H9 (cell line): Measurements from ENCODE around the gene KCNAB2. TPM values are rescaled to one million over a fixed set of nuclear protein-coding genes. Genes with fewer than 3 reads are reported as not detected.

ENCODE experiments used
- DNase-seq: peaks from one replicate; pipeline ENCODE4 v3.0.0-alpha.2; 2017
- H2AFZ ChIP-seq: one replicate; pipeline ENCODE4 v1.6.1; 2013; ENCODE audit warnings: mild to moderate bottlenecking, low read length, control low read depth, moderate library complexity
- H2AK5ac ChIP-seq: 2 replicates; pipeline ENCODE4 v1.6.1; 2013; ENCODE audit warnings: low read length, control low read depth, mixed read lengths; ENCODE audit not compliant: insufficient read length
- H2BK120ac ChIP-seq: one replicate; pipeline ENCODE4 v1.6.1; 2013; ENCODE audit warnings: low read depth, mild to moderate bottlenecking, low read length, control low read depth, inconsistent platforms; ENCODE audit not compliant: poor library complexity, severe bottlenecking
- H2BK12ac ChIP-seq: 2 replicates; pipeline ENCODE4 v1.6.1; 2013; ENCODE audit warnings: low read length, control low read depth, mixed read lengths, low read depth; ENCODE audit not compliant: insufficient read length
- H2BK15ac ChIP-seq: 2 replicates; pipeline ENCODE4 v1.6.1; 2013; ENCODE audit warnings: low read depth, low read length, control low read depth
- H2BK20ac ChIP-seq: one replicate; pipeline ENCODE4 v1.6.1; 2013; ENCODE audit warnings: low read depth, mild to moderate bottlenecking, low read length, control low read depth, inconsistent platforms; ENCODE audit not compliant: poor library complexity, severe bottlenecking
- H2BK5ac ChIP-seq: 2 replicates; pipeline ENCODE4 v1.6.1; 2013; ENCODE audit warnings: low read length, control low read depth, mixed read lengths; ENCODE audit not compliant: insufficient read length
- H3K14ac ChIP-seq: 2 replicates; pipeline ENCODE4 v1.6.1; 2013; ENCODE audit warnings: low read length, control low read depth; ENCODE audit not compliant: insufficient read depth
- H3K18ac ChIP-seq: 2 replicates; pipeline ENCODE4 v1.6.1; 2013; ENCODE audit warnings: low read depth, mild to moderate bottlenecking, mixed read lengths, low read length, control low read depth; ENCODE audit not compliant: insufficient read length
- H3K23ac ChIP-seq: 2 replicates; pipeline ENCODE4 v1.6.1; 2013; ENCODE audit warnings: low read length, control low read depth, mixed read lengths, low read depth; ENCODE audit not compliant: insufficient read length
- H3K23me2 ChIP-seq: 2 replicates; pipeline ENCODE4 v1.6.1; 2013; ENCODE audit warnings: low read depth, mild to moderate bottlenecking, mixed read lengths, low read length, control low read depth; ENCODE audit not compliant: insufficient read length, poor library complexity, severe bottlenecking
- H3K27ac ChIP-seq: 2 replicates; pipeline ENCODE4 v1.5.1; 2013; ENCODE audit warnings: low read length, control low read depth, mixed read lengths, low read depth; ENCODE audit not compliant: insufficient read length
- H3K27me3 ChIP-seq: 2 replicates; pipeline ENCODE4 v1.6.1; 2013; ENCODE audit warnings: low read length, control low read depth, inconsistent platforms; ENCODE audit not compliant: insufficient read depth
- H3K4ac ChIP-seq: 2 replicates; pipeline ENCODE4 v1.6.1; 2013; ENCODE audit warnings: low read depth, mild to moderate bottlenecking, control low read depth, inconsistent platforms, low read length, moderate library complexity
- H3K4me1 ChIP-seq: 2 replicates; pipeline ENCODE4 v1.6.1; 2013; ENCODE audit warnings: low read length, control low read depth, inconsistent platforms; ENCODE audit not compliant: insufficient read depth
- H3K4me2 ChIP-seq: 2 replicates; pipeline ENCODE4 v1.6.1; 2013; ENCODE audit warnings: low read length, control low read depth, mixed read lengths; ENCODE audit not compliant: insufficient read length, insufficient read depth
- H3K56ac ChIP-seq: 2 replicates; pipeline ENCODE4 v1.6.1; 2013; ENCODE audit warnings: low read depth, mild to moderate bottlenecking, mixed read lengths, low read length, control low read depth; ENCODE audit not compliant: insufficient read length
- H3K79me1 ChIP-seq: 2 replicates; pipeline ENCODE4 v1.6.1; 2013; ENCODE audit warnings: low read depth, mild to moderate bottlenecking, moderate library complexity, low read length, control low read depth, inconsistent platforms; ENCODE audit not compliant: insufficient read depth, poor library complexity, severe bottlenecking
- H3K79me2 ChIP-seq: 2 replicates; pipeline ENCODE4 v1.6.1; 2013; ENCODE audit warnings: low read length, control low read depth, inconsistent platforms; ENCODE audit not compliant: insufficient read depth
- H3K9ac ChIP-seq: 2 replicates; pipeline ENCODE4 v1.6.1; 2013; ENCODE audit warnings: low read length, control low read depth, mixed read lengths; ENCODE audit not compliant: insufficient read length; ENCODE audit errors: extremely low read depth
- H3K9me3 ChIP-seq: one replicate; pipeline ENCODE4 v1.6.1; 2013; ENCODE audit warnings: low read depth, low read length, inconsistent platforms; ENCODE audit not compliant: control insufficient read depth
- H3T11ph ChIP-seq: one replicate; pipeline ENCODE4 v1.6.1; 2013; ENCODE audit warnings: mild to moderate bottlenecking, low read length, control low read depth, inconsistent platforms
- H4K20me1 ChIP-seq: one replicate; pipeline ENCODE4 v1.6.1; 2013; ENCODE audit not compliant: control insufficient read depth, insufficient read length, insufficient read depth
- H4K5ac ChIP-seq: 2 replicates; pipeline ENCODE4 v1.6.1; 2013; ENCODE audit warnings: low read depth, mild to moderate bottlenecking, mixed read lengths, low read length, control low read depth; ENCODE audit not compliant: insufficient read length
- H4K8ac ChIP-seq: replicated peaks from 2 replicates; pipeline ENCODE4 v1.6.1; 2013; ENCODE audit warnings: low read length, control low read depth, mixed read lengths, low read depth; ENCODE audit not compliant: insufficient read length
- H4K91ac ChIP-seq: 2 replicates; pipeline ENCODE4 v1.6.1; 2013; ENCODE audit warnings: low read depth, mild to moderate bottlenecking, moderate library complexity, mixed read lengths, low read length, control low read depth; ENCODE audit not compliant: insufficient read length
- H3K27ac Mint-ChIP-seq, 3 experiments: 2 replicates in 2 of 3; 3 replicates in 1 of 3; pipeline ENCODE4 v1.8.0; 2020 to 2021; ENCODE audit warnings: mixed read lengths in 3 of 3, mild to moderate bottlenecking in 1 of 3, moderate library complexity in 1 of 3
- H3K27me3 Mint-ChIP-seq: 2 replicates; pipeline ENCODE4 v1.8.0; 2021; ENCODE audit warnings: low read depth, mild to moderate bottlenecking, moderate library complexity, mixed read lengths
- H3K36me3 Mint-ChIP-seq, 3 experiments: 2 replicates in 2 of 3; 3 replicates in 1 of 3; pipeline ENCODE4 v1.8.0; 2020 to 2021; ENCODE audit warnings: low read depth in 3 of 3, mixed read lengths in 3 of 3; ENCODE audit not compliant: insufficient read depth in 1 of 3
- H3K4me1 Mint-ChIP-seq, 2 experiments: 2 replicates each; pipeline ENCODE4 v1.8.0; 2020; ENCODE audit warnings: mixed read lengths in 2 of 2
- H3K4me3 Mint-ChIP-seq, 2 experiments: 2 replicates in 1 of 2; 3 replicates in 1 of 2; pipeline ENCODE4 v1.8.0; 2020 to 2021; ENCODE audit warnings: mild to moderate bottlenecking in 2 of 2, mixed read lengths in 2 of 2, moderate library complexity in 1 of 2
- H3K9me3 Mint-ChIP-seq, 2 experiments: 2 replicates in 1 of 2; 3 replicates in 1 of 2; pipeline ENCODE4 v1.8.0; 2020; ENCODE audit warnings: mild to moderate bottlenecking in 2 of 2, mixed read lengths in 2 of 2, moderate library complexity in 1 of 2
- WGBS: extraction: QIAGEN DNeasy Blood & Tissue Kit; methylation state at CpG from one replicate; pipeline ENCODE4 v1.1.7; 2013; ENCODE audit warnings: missing lambda C conversion rate, low lambda C conversion rate, mixed read lengths; ENCODE audit not compliant: insufficient read length; ENCODE audit errors: extremely low coverage; 5-methylcytosine and 5-hydroxymethylcytosine counted together
- total RNA-seq: library from RNA; stranded (reverse); gene quantifications from 2 replicates; pipeline ENCODE4 v1.2.1, GENCODE V29; 2021
- TF ChIP-seq, protein P1 (sequence below): fragments of 200-600 bp; sonication (generic); conservative IDR thresholded peaks from 3 replicates; pipeline ENCODE4 v1.8.0; 2021; ENCODE audit warnings: antibody characterized with exemption, mild to moderate bottlenecking

KCNAB2 gene
- total RNA-seq, 1 experiment from 2014 or later, result 8.3 TPM

DNA sequence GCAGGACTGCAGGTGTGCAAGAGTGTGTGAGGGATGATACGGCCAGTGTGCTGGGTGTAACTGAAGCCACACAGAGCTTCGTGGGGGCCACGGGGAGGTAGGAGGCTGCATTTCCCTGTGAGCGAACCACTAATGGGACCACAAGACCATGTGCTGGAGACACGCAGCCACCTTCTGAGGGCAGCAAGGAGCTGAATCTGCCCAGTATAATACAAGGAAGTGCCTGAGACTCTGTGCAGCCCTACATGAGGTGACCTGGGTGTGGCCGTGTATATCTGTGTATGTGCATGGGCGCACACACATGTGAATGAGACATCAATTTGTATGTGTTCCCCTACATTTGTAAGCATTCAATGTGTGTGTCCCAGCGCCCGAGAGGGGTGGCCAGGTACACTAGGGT, 83.6 kb downstream of the KCNAB2 start:
- Histone ChIP-seq H3K79me1 (no peaks in the 10 kb centered on the region), H3K4me1 (peaks cover 3% of the 10 kb centered on the region; the same call in 1 of the 2 replicates), H3K9ac (no peak overlapping the region), H3K9me3 (no peaks in the 10 kb centered on the region), H2BK5ac (no peak overlapping the region), H4K91ac (no peak overlapping the region), H2BK120ac (no peak overlapping the region), H2BK15ac (no peak overlapping the region), H3K27me3 (peaks cover 2% of the 10 kb centered on the region; the same call in 1 of the 2 replicates), H3T11ph (no peak overlapping the region), H3K79me2 (no peaks in the 10 kb centered on the region), H3K14ac (no peak overlapping the region), H3K23ac (no peak overlapping the region), H4K20me1 (no peaks in the 10 kb centered on the region), H3K23me2 (no peaks in the 10 kb centered on the region), H3K56ac (no peak overlapping the region), H3K27ac (no peak overlapping the region), H4K5ac (no peak overlapping the region), H2BK20ac (no peak overlapping the region), H2AFZ (no peak overlapping the region), H2BK12ac (no peak overlapping the region), H3K4ac (no peak overlapping the region), H3K4me2 (no peak overlapping the region), H2AK5ac (no peak overlapping the region), H3K18ac (no peak overlapping the region), H4K8ac (no peak overlapping the region)
- H3K4me1 Mint-ChIP-seq, result peaks cover 3 to 11% of the 10 kb centered on the region in 2 experiments; a peak in 3 of 4 replicates
- no peak overlapping the region for H3K4me3 Mint-ChIP-seq
- peaks cover 64% of the 10 kb centered on the region for H3K27me3 Mint-ChIP-seq
- TF ChIP-seq, protein P1, sequence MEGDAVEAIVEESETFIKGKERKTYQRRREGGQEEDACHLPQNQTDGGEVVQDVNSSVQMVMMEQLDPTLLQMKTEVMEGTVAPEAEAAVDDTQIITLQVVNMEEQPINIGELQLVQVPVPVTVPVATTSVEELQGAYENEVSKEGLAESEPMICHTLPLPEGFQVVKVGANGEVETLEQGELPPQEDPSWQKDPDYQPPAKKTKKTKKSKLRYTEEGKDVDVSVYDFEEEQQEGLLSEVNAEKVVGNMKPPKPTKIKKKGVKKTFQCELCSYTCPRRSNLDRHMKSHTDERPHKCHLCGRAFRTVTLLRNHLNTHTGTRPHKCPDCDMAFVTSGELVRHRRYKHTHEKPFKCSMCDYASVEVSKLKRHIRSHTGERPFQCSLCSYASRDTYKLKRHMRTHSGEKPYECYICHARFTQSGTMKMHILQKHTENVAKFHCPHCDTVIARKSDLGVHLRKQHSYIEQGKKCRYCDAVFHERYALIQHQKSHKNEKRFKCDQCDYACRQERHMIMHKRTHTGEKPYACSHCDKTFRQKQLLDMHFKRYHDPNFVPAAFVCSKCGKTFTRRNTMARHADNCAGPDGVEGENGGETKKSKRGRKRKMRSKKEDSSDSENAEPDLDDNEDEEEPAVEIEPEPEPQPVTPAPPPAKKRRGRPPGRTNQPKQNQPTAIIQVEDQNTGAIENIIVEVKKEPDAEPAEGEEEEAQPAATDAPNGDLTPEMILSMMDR, result no peak
- no peak for DNase-seq
- whole genome bisulfite sequencing, result no CpG with 5 or more reads among the region's 9 CpGs
- H3K27ac Mint-ChIP-seq, result no peak overlapping the region
- H3K9me3 Mint-ChIP-seq, result peaks cover 9% of the 10 kb centered on the region in 2 experiments
- H3K36me3 Mint-ChIP-seq, result peaks cover 0 to 5% (median 0%) of the 10 kb centered on the region in 3 experiments; a peak in 4 of 7 replicates
